Measurements from ENCODE around the gene ESYT2.

Gene ESYT2

GRCh38 chr7:158849442-158849767 is 20.1 kb upstream of the ESYT2 start (continued):
- TF ChIP-seq PATZ1 (tag by site-specific recombination; IDR thresholded peaks at IDR 0.05) (no peak), ZNF266 (tag by site-specific recombination; IDR thresholded peaks at IDR 0.05; ENCODE audit: low read depth) (no peak), OSR2 (tag by site-specific recombination; IDR thresholded peaks at IDR 0.05) (no peak)

- POLR2A ChIA-PET, result no interaction called here
- Histone ChIP-seq H3K27ac (ENCODE audit: extremely low read depth, low read depth, low read length) (no peak overlapping the region), H3K36me3 (ENCODE audit: control insufficient read depth in 2 of 2, insufficient read depth in 1 of 2, low read length in 2 of 2) (no peaks in the 10 kb centered on the region), H3K9me3 (ENCODE audit: control insufficient read depth, insufficient read depth, low read depth, low read length) (no peaks in the 10 kb centered on the region), H3K4me1 (ENCODE audit: control insufficient read depth, insufficient read depth, low read length) (no peaks in the 10 kb centered on the region), H3K4me3 (ENCODE audit: low read depth, low read length) (no peak overlapping the region)
- CTCF ChIA-PET, result no interaction called here
- TF ChIP-seq ZNF280D (tag by site-specific recombination; IDR thresholded peaks at IDR 0.05) (no peak), ZNF521 (tag by site-specific recombination; IDR thresholded peaks at IDR 0.05) (no peak), ZNF658 (tag by site-specific recombination; IDR thresholded peaks at IDR 0.05) (no peak), ZBTB10 (tag by site-specific recombination; IDR thresholded peaks at IDR 0.05) (no peak), ZNF529 (tag by site-specific recombination; IDR thresholded peaks at IDR 0.05; ENCODE audit: insufficient replicate concordance) (no peak), ZNF18 (tag by site-specific recombination; IDR thresholded peaks at IDR 0.05) (no peak), ZEB2 (tag by site-specific recombination; IDR thresholded peaks at IDR 0.05) (no peak), KLF16 (tag by site-specific recombination; IDR thresholded peaks at IDR 0.05) (no peak), ZNF792 (tag by site-specific recombination; IDR thresholded peaks at IDR 0.05) (no peak), ZBTB11 (tag by site-specific recombination; conservative IDR thresholded peaks at IDR 0.05; ENCODE audit: low read depth) (no peak), ZNF366 (tag by site-specific recombination; conservative IDR thresholded peaks at IDR 0.05) (no peak), ZFP41 (tag by site-specific recombination; IDR thresholded peaks at IDR 0.05; ENCODE audit: borderline replicate concordance) (no peak), ZFP3 (tag by site-specific recombination; IDR thresholded peaks at IDR 0.05; ENCODE audit: low read depth) (no peak), ZNF585B (tag by site-specific recombination; IDR thresholded peaks at IDR 0.05) (no peak), ZNF704 (tag by site-specific recombination; IDR thresholded peaks at IDR 0.05) (no peak), ELK4 (IDR thresholded peaks at IDR 0.05; ENCODE audit: borderline replicate concordance, low read depth, low read length) (no peak), ZNF768 (tag by site-specific recombination; IDR thresholded peaks at IDR 0.05) (no peak), ZNF24 (tag by site-specific recombination; IDR thresholded peaks at IDR 0.05) (no peak), ZNF37A (tag by site-specific recombination; IDR thresholded peaks at IDR 0.05) (no peak)
Observed at GRCh38 chr7:158847451-158847866, 18.1 kb upstream of the ESYT2 start.
